ENCODE measurements around the gene ZNF292. TPM values are rescaled to one million over a fixed set of nuclear protein-coding genes. Genes with fewer than 3 reads are reported as not detected.

The ZNF292 gene
- total and polyA plus RNA-seq, 2 donors (not counting 1 experiment from before 2014, with no cell fraction given): 10.1 to 84.1 TPM

DNA sequence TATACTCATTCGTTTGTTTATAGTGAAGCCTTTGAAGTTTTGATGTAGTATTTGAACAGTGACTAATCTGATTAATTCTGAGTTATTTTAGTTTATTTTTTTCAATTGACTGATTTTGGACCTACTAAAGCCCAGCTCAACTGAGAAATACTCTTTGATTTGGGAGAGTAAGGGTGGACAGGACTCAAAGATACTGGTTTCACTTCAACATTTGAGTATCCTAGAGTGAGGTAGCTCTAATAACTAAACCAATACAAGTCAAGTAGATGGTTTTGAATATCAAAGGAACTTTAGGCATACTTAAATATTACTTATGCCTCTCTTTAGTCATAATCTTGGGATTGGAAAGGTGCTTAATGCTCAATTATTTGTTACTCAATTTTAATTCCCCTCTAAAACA is 65.6 kb downstream of the ZNF292 start:
- Histone ChIP-seq H3K9me3 (ENCODE audit: control extremely low read depth in 1 of 3, control insufficient read depth in 2 of 3, insufficient read depth in 1 of 3, low read length in 2 of 3) (peaks cover 0 to 1% (median 0%) of the 10 kb centered on the region in 3 donors), H3K27ac (ENCODE audit: low read length in 2 of 2) (peak overlapping the region in 1 of 2 donors; percentile 44), H3K9ac (ENCODE audit: low read length) (no peak overlapping the region), H3K79me2 (ENCODE audit: control insufficient read depth, insufficient read depth, low read length) (no peaks in the 10 kb centered on the region), H3K36me3 (replicated peaks in 1 of 2; ENCODE audit: control extremely low read depth in 1 of 2, control insufficient read depth in 1 of 2, extremely low read depth in 1 of 2, insufficient read depth in 2 of 2, low read length in 1 of 2) (peaks cover 12 to 57% of the 10 kb centered on the region in 2 experiments), H2AFZ (ENCODE audit: insufficient read depth, low read depth, low read length, poor library complexity, severe bottlenecking) (no peak overlapping the region), H3K4me2 (replicated peaks; ENCODE audit: low read depth, low read length, poor library complexity, severe bottlenecking) (no peak overlapping the region), H4K20me1 (ENCODE audit: control insufficient read depth, insufficient read depth, low read length, poor library complexity, severe bottlenecking) (no peaks in the 10 kb centered on the region), H3K4me3 (ENCODE audit: control extremely low read depth in 1 of 5, extremely low read depth in 1 of 5, insufficient read depth in 1 of 5, low read depth in 2 of 5, low read length in 4 of 5) (no peak overlapping the region), H3K27me3 (replicated peaks in 1 of 4; ENCODE audit: control extremely low read depth in 1 of 4, control insufficient read depth in 3 of 4, insufficient read depth in 4 of 4, low read length in 3 of 4) (no peaks in the 10 kb centered on the region), H3K4me1 (ENCODE audit: control insufficient read depth in 2 of 2, insufficient read depth in 2 of 2, low read length in 2 of 2) (no peaks in the 10 kb centered on the region)
- DNase-seq (no peak), ATAC-seq (ENCODE audit: low read depth) (no peak)
- no peaks in the 10 kb centered on the region for H3K9me3 Mint-ChIP-seq (ENCODE audit: insufficient read depth)
- no peaks in the 10 kb centered on the region for H3K27me3 Mint-ChIP-seq
- ChIA-PET POLR2A (no interaction called here), CTCF (interaction anchor here (0.6 to 1.9 kb wide), 2 partner anchors 81 to 1713 kb away, joined by 3 to 9 read pairs; no protein-coding TSS in a partner anchor)
- no peak overlapping the region for H3K27ac Mint-ChIP-seq
- intact Hi-C loops (cut with micrococcal nuclease): no loop called here
- no peak overlapping the region for H3K4me3 Mint-ChIP-seq
- no peaks in the 10 kb centered on the region for H3K4me1 Mint-ChIP-seq
- WGBS (ENCODE audit: insufficient coverage): no CpG with 5 or more reads among the region's 1 CpG
- TF ChIP-seq, protein P1, sequence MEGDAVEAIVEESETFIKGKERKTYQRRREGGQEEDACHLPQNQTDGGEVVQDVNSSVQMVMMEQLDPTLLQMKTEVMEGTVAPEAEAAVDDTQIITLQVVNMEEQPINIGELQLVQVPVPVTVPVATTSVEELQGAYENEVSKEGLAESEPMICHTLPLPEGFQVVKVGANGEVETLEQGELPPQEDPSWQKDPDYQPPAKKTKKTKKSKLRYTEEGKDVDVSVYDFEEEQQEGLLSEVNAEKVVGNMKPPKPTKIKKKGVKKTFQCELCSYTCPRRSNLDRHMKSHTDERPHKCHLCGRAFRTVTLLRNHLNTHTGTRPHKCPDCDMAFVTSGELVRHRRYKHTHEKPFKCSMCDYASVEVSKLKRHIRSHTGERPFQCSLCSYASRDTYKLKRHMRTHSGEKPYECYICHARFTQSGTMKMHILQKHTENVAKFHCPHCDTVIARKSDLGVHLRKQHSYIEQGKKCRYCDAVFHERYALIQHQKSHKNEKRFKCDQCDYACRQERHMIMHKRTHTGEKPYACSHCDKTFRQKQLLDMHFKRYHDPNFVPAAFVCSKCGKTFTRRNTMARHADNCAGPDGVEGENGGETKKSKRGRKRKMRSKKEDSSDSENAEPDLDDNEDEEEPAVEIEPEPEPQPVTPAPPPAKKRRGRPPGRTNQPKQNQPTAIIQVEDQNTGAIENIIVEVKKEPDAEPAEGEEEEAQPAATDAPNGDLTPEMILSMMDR (IDR thresholded peaks at IDR 0.05): no peak
- no peak for TF ChIP-seq EZH2 (IDR thresholded peaks at IDR 0.05; ENCODE audit: borderline replicate concordance, insufficient read depth, low read depth, low read length, poor library complexity, severe bottlenecking)

DNA sequence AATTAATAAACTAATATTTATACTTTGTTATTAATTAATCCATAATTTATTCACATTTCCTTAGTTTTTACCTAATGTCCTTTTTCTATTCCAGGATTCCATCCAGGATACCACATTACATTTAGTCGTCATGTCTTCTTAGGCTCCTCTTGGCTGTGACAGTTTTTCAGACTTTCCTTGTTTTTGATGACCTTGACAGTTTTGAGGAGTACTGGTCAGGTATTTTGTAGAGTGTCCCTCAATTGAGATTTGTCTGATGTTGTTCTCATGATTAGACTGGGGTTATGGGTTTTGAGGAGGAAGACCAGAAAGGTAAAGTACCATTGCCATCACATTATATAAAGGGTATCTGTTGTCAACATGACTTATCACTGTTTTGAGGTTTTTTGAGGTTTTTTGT is 67.3 kb downstream of the ZNF292 start:
- no peaks in the 10 kb centered on the region for H4K20me1 ChIP-seq (ENCODE audit: control insufficient read depth, insufficient read depth, low read length, poor library complexity, severe bottlenecking)
- ChIA-PET CTCF (no interaction called here), POLR2A (no interaction called here)
- H3K27ac ChIP-seq (ENCODE audit: low read length in 2 of 2): no peak overlapping the region
- H2AFZ ChIP-seq (ENCODE audit: insufficient read depth, low read depth, low read length, poor library complexity, severe bottlenecking): no peak overlapping the region
- Mint-ChIP-seq H3K4me1 (no peaks in the 10 kb centered on the region), H3K9me3 (ENCODE audit: insufficient read depth) (no peaks in the 10 kb centered on the region), H3K27ac (no peak overlapping the region), H3K27me3 (no peaks in the 10 kb centered on the region), H3K4me3 (no peak overlapping the region)
- H3K27me3 ChIP-seq (replicated peaks in 1 of 4; ENCODE audit: control extremely low read depth in 1 of 4, control insufficient read depth in 3 of 4, insufficient read depth in 4 of 4, low read length in 3 of 4): no peaks in the 10 kb centered on the region
- H3K4me2 ChIP-seq (replicated peaks; ENCODE audit: low read depth, low read length, poor library complexity, severe bottlenecking): no peak overlapping the region
- no peak overlapping the region for H3K4me3 ChIP-seq (ENCODE audit: control extremely low read depth in 1 of 5, extremely low read depth in 1 of 5, insufficient read depth in 1 of 5, low read depth in 2 of 5, low read length in 4 of 5)
- ATAC-seq (ENCODE audit: low read depth) (no peak), DNase-seq (no peak)
- H3K4me1 ChIP-seq (ENCODE audit: control insufficient read depth in 2 of 2, insufficient read depth in 2 of 2, low read length in 2 of 2): no peaks in the 10 kb centered on the region
- no CpG with 5 or more reads among the region's 1 CpG for WGBS (ENCODE audit: insufficient coverage)
- no peak overlapping the region for H3K9ac ChIP-seq (ENCODE audit: low read length)
- H3K36me3 ChIP-seq (replicated peaks in 1 of 2; ENCODE audit: control extremely low read depth in 1 of 2, control insufficient read depth in 1 of 2, extremely low read depth in 1 of 2, insufficient read depth in 2 of 2, low read length in 1 of 2): peaks cover 12 to 45% of the 10 kb centered on the region in 2 experiments
- no peaks in the 10 kb centered on the region for H3K79me2 ChIP-seq (ENCODE audit: control insufficient read depth, insufficient read depth, low read length)
- intact Hi-C loops (cut with micrococcal nuclease): no loop called here
- H3K9me3 ChIP-seq (ENCODE audit: control extremely low read depth in 1 of 3, control insufficient read depth in 2 of 3, insufficient read depth in 1 of 3, low read length in 2 of 3): peaks cover 0 to 1% (median 0%) of the 10 kb centered on the region in 3 donors
- TF ChIP-seq, protein P1 (IDR thresholded peaks at IDR 0.05): no peak
- no peak for TF ChIP-seq EZH2 (IDR thresholded peaks at IDR 0.05; ENCODE audit: borderline replicate concordance, insufficient read depth, low read depth, low read length, poor library complexity, severe bottlenecking)

All from B cell (primary cell).